WTC11 (cell line): ENCODE measurements around the gene MGST1. TPM values are rescaled to one million over a fixed set of nuclear protein-coding genes. Genes with fewer than 3 reads are reported as not detected.

ENCODE experiments used
- ATAC-seq: fragments of 200-7000 bp; cut with Tn5 transposase; 2 replicates; pipeline ENCODE4 v1.10.0; 2021; ENCODE audit warnings: mild to moderate bottlenecking, moderate library complexity
- CTCF ChIA-PET: fragments of 300-600 bp; sonication (Branson Sonifier 250); formaldehyde crosslinking; loops from one replicate; lab custom pipeline; 2021; ENCODE audit warnings: antibody characterized with exemption; lab: Charles Lee
- POLR2A ChIA-PET: fragments of 350-600 bp; sonication (Branson Sonifier 250); formaldehyde crosslinking; loops from one replicate; lab custom pipeline; 2021; ENCODE audit warnings: antibody characterized with exemption; lab: Charles Lee
- DNase-seq: peaks from one replicate; pipeline ENCODE4 v3.0.0; 2021; ENCODE audit warnings: low spot score
- H3K27ac Mint-ChIP-seq: 2 replicates; pipeline ENCODE4 v1.8.0; 2021; ENCODE audit warnings: mixed read lengths
- H3K27me3 Mint-ChIP-seq: 2 replicates; pipeline ENCODE4 v1.8.0; 2021; ENCODE audit warnings: low read depth, mild to moderate bottlenecking, moderate library complexity, mixed read lengths
- H3K36me3 Mint-ChIP-seq: 2 replicates; pipeline ENCODE4 v1.8.0; 2021; ENCODE audit warnings: mixed read lengths
- H3K4me1 Mint-ChIP-seq: 2 replicates; pipeline ENCODE4 v1.8.0; 2022; ENCODE audit warnings: mixed read lengths
- H3K4me3 Mint-ChIP-seq: 2 replicates; pipeline ENCODE4 v1.8.0; 2021; ENCODE audit warnings: mild to moderate bottlenecking, moderate library complexity, mixed read lengths
- H3K9me3 Mint-ChIP-seq: 2 replicates; pipeline ENCODE4 v1.8.0; 2021; ENCODE audit warnings: mixed read lengths
- ARID4B ChIP-seq: sonication (generic); formaldehyde crosslinking; IDR thresholded peaks from 2 replicates; pipeline ENCODE4 v1.8.0; 2023; ENCODE audit warnings: missing genetic modification reagents, mild to moderate bottlenecking, borderline replicate concordance
- ATF1 ChIP-seq: sonication (generic); formaldehyde crosslinking; IDR thresholded peaks from 2 replicates; pipeline ENCODE4 v1.8.1; 2023; ENCODE audit warnings: mild to moderate bottlenecking, moderate library complexity, missing genetic modification reagents
- ETV6 ChIP-seq: sonication (generic); formaldehyde crosslinking; IDR thresholded peaks from 2 replicates; pipeline ENCODE4 v1.8.1; 2022; ENCODE audit warnings: mild to moderate bottlenecking, missing genetic modification reagents
- FOXJ3 ChIP-seq: sonication (generic); formaldehyde crosslinking; IDR thresholded peaks from 2 replicates; pipeline ENCODE4 v1.9.0; 2021; ENCODE audit warnings: missing genetic modification reagents, mild to moderate bottlenecking, borderline replicate concordance
- FOXP1 ChIP-seq: sonication (generic); formaldehyde crosslinking; IDR thresholded peaks from 2 replicates; pipeline ENCODE4 v1.8.0; 2022; ENCODE audit warnings: missing genetic modification reagents, mild to moderate bottlenecking, moderate library complexity, borderline replicate concordance
- HMGXB4 ChIP-seq: sonication (generic); formaldehyde crosslinking; IDR thresholded peaks from 2 replicates; pipeline ENCODE4 v1.8.1; 2023; ENCODE audit warnings: mild to moderate bottlenecking, moderate library complexity, missing genetic modification reagents
- IRF1 ChIP-seq: sonication (generic); formaldehyde crosslinking; IDR thresholded peaks from 2 replicates; pipeline ENCODE4 v1.8.0; 2023; ENCODE audit warnings: missing genetic modification reagents
- IRF2 ChIP-seq: sonication (generic); formaldehyde crosslinking; IDR thresholded peaks from 2 replicates; pipeline ENCODE4 v1.8.0; 2022; ENCODE audit warnings: low read depth, missing genetic modification reagents, borderline replicate concordance
- MAX ChIP-seq: sonication (generic); formaldehyde crosslinking; IDR thresholded peaks from 2 replicates; pipeline ENCODE4 v1.8.0; 2022; ENCODE audit warnings: mild to moderate bottlenecking, missing genetic modification reagents
- MLX ChIP-seq: sonication (generic); formaldehyde crosslinking; IDR thresholded peaks from 2 replicates; pipeline ENCODE4 v1.8.1; 2023; ENCODE audit warnings: mild to moderate bottlenecking, missing genetic modification reagents, moderate library complexity
- NFE2L1 ChIP-seq: sonication (generic); formaldehyde crosslinking; IDR thresholded peaks from 2 replicates; pipeline ENCODE4 v1.8.1; 2023; ENCODE audit warnings: missing genetic modification reagents
- NR1H2 ChIP-seq: sonication (generic); formaldehyde crosslinking; IDR thresholded peaks from 2 replicates; pipeline ENCODE4 v1.9.0; 2021; ENCODE audit warnings: mild to moderate bottlenecking, moderate library complexity, missing genetic modification reagents
- NR3C1 ChIP-seq: sonication (generic); formaldehyde crosslinking; conservative IDR thresholded peaks from 2 replicates; pipeline ENCODE4 v1.8.1; 2023; ENCODE audit warnings: low read depth, mild to moderate bottlenecking, missing genetic modification reagents
- PREB ChIP-seq: sonication (generic); formaldehyde crosslinking; IDR thresholded peaks from 2 replicates; pipeline ENCODE4 v1.8.1; 2022; ENCODE audit warnings: mild to moderate bottlenecking, missing genetic modification reagents, moderate library complexity, borderline replicate concordance
- RELA ChIP-seq: sonication (generic); formaldehyde crosslinking; IDR thresholded peaks from 2 replicates; pipeline ENCODE4 v1.8.1; 2022; ENCODE audit warnings: missing genetic modification reagents, mild to moderate bottlenecking, borderline replicate concordance
- SMAD3 ChIP-seq: sonication (generic); formaldehyde crosslinking; IDR thresholded peaks from 2 replicates; pipeline ENCODE4 v1.8.0; 2022; ENCODE audit warnings: missing genetic modification reagents, mild to moderate bottlenecking, borderline replicate concordance
- TEAD4 ChIP-seq: sonication (generic); formaldehyde crosslinking; IDR thresholded peaks from 2 replicates; pipeline ENCODE4 v1.8.0; 2022; ENCODE audit warnings: mild to moderate bottlenecking, missing genetic modification reagents
- ZBTB43 ChIP-seq: sonication (generic); formaldehyde crosslinking; IDR thresholded peaks from 2 replicates; pipeline ENCODE4 v1.8.1; 2023; ENCODE audit warnings: mild to moderate bottlenecking, missing genetic modification reagents
- ZNF317 ChIP-seq: sonication (generic); formaldehyde crosslinking; IDR thresholded peaks from 2 replicates; pipeline ENCODE4 v1.8.1; 2023; ENCODE audit warnings: low read depth, mild to moderate bottlenecking, moderate library complexity, missing genetic modification reagents, borderline replicate concordance
- ZNF512 ChIP-seq: sonication (generic); formaldehyde crosslinking; IDR thresholded peaks from 2 replicates; pipeline ENCODE4 v1.8.1; 2022; ENCODE audit warnings: missing genetic modification reagents, borderline replicate concordance
- total RNA-seq: library from RNA; stranded (reverse); gene quantifications from 3 replicates; pipeline ENCODE4 v1.2.3, GENCODE V29; 2021

MGST1 gene
- total RNA-seq, 1 experiment from 2014 or later, result 285 TPM

- Mint-ChIP-seq H3K9me3 (peaks cover 13% of the 10 kb centered on the region), H3K27ac (no peak overlapping the region), H3K36me3 (no peaks in the 10 kb centered on the region), H3K4me3 (no peak overlapping the region), H3K27me3 (no peaks in the 10 kb centered on the region; the same call in 1 of the 2 replicates), H3K4me1 (peaks cover 6% of the 10 kb centered on the region; the same call in 1 of the 2 replicates)
- DNase-seq (no peak), ATAC-seq (no peak)
- POLR2A ChIA-PET, result no interaction called here
- no peak for TF ChIP-seq ETV6 (CRISPR knock-in tag)
- TF ChIP-seq IRF2 (CRISPR knock-in tag), result no peak
- no peak for TF ChIP-seq NFE2L1 (CRISPR knock-in tag)
- no peak for TF ChIP-seq FOXJ3 (CRISPR knock-in tag)
- TF ChIP-seq RELA (CRISPR knock-in tag), result no peak
- no peak for TF ChIP-seq IRF1
- TF ChIP-seq NR3C1 (CRISPR knock-in tag), result no peak
- no peak for TF ChIP-seq NR1H2 (CRISPR knock-in tag)
- TF ChIP-seq ZNF317 (CRISPR knock-in tag), result no peak
- TF ChIP-seq SMAD3 (CRISPR knock-in tag), result no peak
- CTCF ChIA-PET, result interaction anchor here (0.5 kb wide), 1 partner anchor 18 kb away, joined by 3 read pairs; no protein-coding TSS in a partner anchor
Measured at GRCh38 chr12:16324272-16324671, 23.2 kb upstream of the MGST1 start.

GRCh38 chr12:16324772-16325171 is 22.7 kb upstream of the MGST1 start:
- no peaks in the 10 kb centered on the region for H3K36me3 Mint-ChIP-seq
- ChIA-PET CTCF (no interaction called here), POLR2A (no interaction called here)
- no peak overlapping the region for H3K27ac Mint-ChIP-seq
- ATAC-seq (peak; percentile 83), DNase-seq (no peak)
- no peak overlapping the region for H3K4me3 Mint-ChIP-seq
- peaks cover 6% of the 10 kb centered on the region; the same call in 1 of the 2 replicates for H3K4me1 Mint-ChIP-seq
- H3K9me3 Mint-ChIP-seq, result peaks cover 13% of the 10 kb centered on the region
- H3K27me3 Mint-ChIP-seq, result no peaks in the 10 kb centered on the region; the same call in 1 of the 2 replicates
- no peak for TF ChIP-seq HMGXB4 (CRISPR knock-in tag)
- no peak for TF ChIP-seq FOXJ3 (CRISPR knock-in tag)
- TF ChIP-seq NR3C1 (CRISPR knock-in tag), result no peak
- no peak for TF ChIP-seq ZBTB43 (CRISPR knock-in tag)
- TF ChIP-seq SMAD3 (CRISPR knock-in tag), result no peak
- TF ChIP-seq IRF1, result no peak
- no peak for TF ChIP-seq PREB (CRISPR knock-in tag)
- TF ChIP-seq TEAD4 (CRISPR knock-in tag), result no peak
- TF ChIP-seq MAX, result no peak
- TF ChIP-seq ATF1 (CRISPR knock-in tag), result no peak
- no peak for TF ChIP-seq ZNF512 (CRISPR knock-in tag)
- TF ChIP-seq ARID4B, result no peak
- no peak for TF ChIP-seq FOXP1 (CRISPR knock-in tag)
- no peak for TF ChIP-seq MLX (CRISPR knock-in tag)
